Heart right ventricle (tissue), 16 donors: ENCODE data around the gene KRTAP21-3. TPM values are rescaled to one million over a fixed set of nuclear protein-coding genes. Genes with fewer than 3 reads are reported as not detected.

Experiments
- ATAC-seq, 8 donors: fragments of 200-7000 bp; cut with Tn5 transposase; one replicate each; pipeline ENCODE4 v1.9.1; 2020; ENCODE audit warnings: mild to moderate bottlenecking in 8 of 8, moderate library complexity in 8 of 8, moderate number of reproducible peaks in 1 of 8
- DNase-seq, 2 donors: peaks; one replicate each; pipeline ENCODE4 v3.0.0-alpha.2; 2020
- H3K27ac ChIP-seq, 10 donors: fragments of 200-600 bp; sonication (generic) in 2 of 10; one replicate each; pipeline versions ENCODE4 v1.5.0 to v1.8.0; 2020 to 2022; ENCODE audit warnings: mild to moderate bottlenecking in 3 of 10
- H3K27me3 ChIP-seq, 7 donors: fragments of 200-600 bp; one replicate each; pipeline ENCODE4 v1.8.0; 2021 to 2022; ENCODE audit warnings: mild to moderate bottlenecking in 2 of 7
- H3K36me3 ChIP-seq, 9 donors: fragments of 200-600 bp; sonication (generic) in 1 of 9; one replicate each; pipeline versions ENCODE4 v1.5.0 to v1.8.0; 2020 to 2022; ENCODE audit warnings: mild to moderate bottlenecking in 2 of 9
- H3K4me1 ChIP-seq, 9 donors: fragments of 200-600 bp; sonication (generic) in 1 of 9; one replicate each; pipeline versions ENCODE4 v1.5.0 to v1.8.0; 2020 to 2022; ENCODE audit warnings: mild to moderate bottlenecking in 4 of 9
- H3K4me3 ChIP-seq, 10 donors: fragments of 200-600 bp; sonication (generic) in 2 of 10; one replicate each; pipeline versions ENCODE4 v1.5.0 to v1.8.0; 2020 to 2022; ENCODE audit warnings: mild to moderate bottlenecking in 7 of 10, moderate library complexity in 2 of 10
- H3K9me3 ChIP-seq, 11 donors: fragments of 200-600 bp in 10 of 11; sonication (generic) in 2 of 11; one replicate each; pipeline versions ENCODE4 v1.5.0 to v1.8.0; 2013 to 2022; ENCODE audit warnings: mild to moderate bottlenecking in 2 of 11, control low read depth in 1 of 11, moderate library complexity in 1 of 11
- WGBS, 2 donors: extraction: QIAGEN DNeasy Blood & Tissue Kit; methylation state at CpG; one replicate each; pipeline ENCODE4 v1.1.7; 2013; ENCODE audit warnings: inconsistent platforms in 1 of 2; 5-methylcytosine and 5-hydroxymethylcytosine counted together
- intact Hi-C, 10 donors: fragments of 100-400 bp; cut with DNase I; formaldehyde crosslinking; loops; one replicate each; pipeline versions ENCODE4 v1.11.1 to v1.14.2; 2022
- polyA plus RNA-seq, 2 donors: library from polyadenylated mRNA; stranded (reverse); fragments of 200-250 nt; gene quantifications; one replicate each; pipeline ENCODE4 v1.2.3, GENCODE V29; 2013
- total RNA-seq, 10 donors: library from RNA; stranded (reverse); fragmentation: NEBNext Ultra II Directional in 3 of 10; extraction: Animal tissue kit (Norgen Biotek cat#: 25700) in 3 of 10; gene quantifications; one replicate each; pipeline versions ENCODE4 v1.2.1 to v1.2.4, GENCODE V29; 2021 to 2023
- TF ChIP-seq, protein P1 (sequence below), 9 donors: fragments of 200-600 bp; sonication (generic) in 2 of 9; IDR thresholded peaks; one replicate each; pipeline versions ENCODE4 v1.5.0 to v1.8.0; 2021 to 2022; ENCODE audit warnings: antibody characterized with exemption in 9 of 9, mild to moderate bottlenecking in 5 of 9, moderate library complexity in 1 of 9
- donor health status: Arrhythmogenic right ventricular cardiomyopathy.
- donor health status: ischemic (EF 13 %, LVEDD 7.1; RV severe dilation, severe dysfunction).
- donor health status: healthy with polysubstance abuse.
- donor health status: DM: no; HTN: yes; CAD: no.
- donor health status: DM: no; HTN: no; CAD: no.
- donor health status: ischemic (EF 25% LVEDD 6.9; RV normal size, moderate dysfunction).
- donor health status: ischemic (EF 25% LVEDD 5.7; RV mildly dilated, moderate dysfunction).
- donor health status: healthy.
- donor health status: DM: yes; HTN: yes; CAD: no.
- donor health status: Ischemic cardiomyopathy.
- donor health status: ischemic (EF 35%, LVEDD 5.7; RV mildly dilated, moderate dysfunction).
- donor health status: nonischemic (EF 11% LVEDD 7.7; RV severe dilation, severe dysfunction).
- donor health status: DM: yes; HTN: yes; CAD: no.
- donor health status: PGD.
- donor health status: ischemic (EF 29% LVEDD 5.4; RV normal size, mild dysfunction).
- donor health status: nonischemic (EF 23%, LVEDD 6.1; RV moderate dilation, normal function).

Gene KRTAP21-3
- total and polyA plus RNA-seq, 12 donors: not detected

DNA sequence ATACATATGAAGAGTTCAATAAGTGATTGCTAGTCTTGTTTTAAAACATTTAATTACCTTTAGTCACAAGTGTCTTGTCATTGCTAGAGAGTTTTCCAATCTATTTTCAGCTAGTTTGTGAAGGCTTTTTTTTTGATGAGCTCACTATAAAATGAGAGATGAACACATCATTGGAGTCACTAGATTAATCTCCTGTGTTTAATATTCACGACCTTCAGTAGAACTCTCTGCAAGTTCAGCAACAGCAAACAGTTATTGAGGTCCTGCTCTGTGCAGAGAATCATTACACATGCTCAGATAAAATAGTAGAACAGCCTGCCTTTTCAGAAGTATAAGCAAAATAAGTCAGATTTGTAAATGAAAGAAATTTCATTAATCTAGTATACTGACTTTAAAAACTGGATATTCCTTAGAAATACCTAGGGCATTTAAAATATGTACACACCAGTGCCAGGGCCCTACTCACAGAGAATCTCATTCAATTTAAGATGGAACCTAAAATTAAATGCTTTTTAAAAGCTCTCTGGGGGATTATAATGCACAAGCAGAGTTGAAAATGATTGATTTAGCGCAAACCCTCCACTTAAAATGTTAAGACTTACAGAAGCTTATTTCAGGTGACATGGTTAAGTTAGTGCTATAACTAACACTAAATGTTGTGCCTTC is 45.5 kb downstream of the KRTAP21-3 start:
- WGBS, 2 donors: 67 to 75% methylated on average over 2 of the region's 2 CpGs
- intact Hi-C loops: no loop called here
- Histone ChIP-seq H3K4me1 (no peaks in the 10 kb centered on the region), H3K27me3 (no peaks in the 10 kb centered on the region), H3K9me3 (peaks cover 0 to 10% (median 0%) of the 10 kb centered on the region in 11 donors), H3K4me3 (no peak overlapping the region), H3K27ac (no peak overlapping the region), H3K36me3 (no peaks in the 10 kb centered on the region)
- ATAC-seq (no peak), DNase-seq (no peak)
- TF ChIP-seq, protein P1, sequence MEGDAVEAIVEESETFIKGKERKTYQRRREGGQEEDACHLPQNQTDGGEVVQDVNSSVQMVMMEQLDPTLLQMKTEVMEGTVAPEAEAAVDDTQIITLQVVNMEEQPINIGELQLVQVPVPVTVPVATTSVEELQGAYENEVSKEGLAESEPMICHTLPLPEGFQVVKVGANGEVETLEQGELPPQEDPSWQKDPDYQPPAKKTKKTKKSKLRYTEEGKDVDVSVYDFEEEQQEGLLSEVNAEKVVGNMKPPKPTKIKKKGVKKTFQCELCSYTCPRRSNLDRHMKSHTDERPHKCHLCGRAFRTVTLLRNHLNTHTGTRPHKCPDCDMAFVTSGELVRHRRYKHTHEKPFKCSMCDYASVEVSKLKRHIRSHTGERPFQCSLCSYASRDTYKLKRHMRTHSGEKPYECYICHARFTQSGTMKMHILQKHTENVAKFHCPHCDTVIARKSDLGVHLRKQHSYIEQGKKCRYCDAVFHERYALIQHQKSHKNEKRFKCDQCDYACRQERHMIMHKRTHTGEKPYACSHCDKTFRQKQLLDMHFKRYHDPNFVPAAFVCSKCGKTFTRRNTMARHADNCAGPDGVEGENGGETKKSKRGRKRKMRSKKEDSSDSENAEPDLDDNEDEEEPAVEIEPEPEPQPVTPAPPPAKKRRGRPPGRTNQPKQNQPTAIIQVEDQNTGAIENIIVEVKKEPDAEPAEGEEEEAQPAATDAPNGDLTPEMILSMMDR (IDR thresholded peaks at IDR 0.05): no peak

DNA sequence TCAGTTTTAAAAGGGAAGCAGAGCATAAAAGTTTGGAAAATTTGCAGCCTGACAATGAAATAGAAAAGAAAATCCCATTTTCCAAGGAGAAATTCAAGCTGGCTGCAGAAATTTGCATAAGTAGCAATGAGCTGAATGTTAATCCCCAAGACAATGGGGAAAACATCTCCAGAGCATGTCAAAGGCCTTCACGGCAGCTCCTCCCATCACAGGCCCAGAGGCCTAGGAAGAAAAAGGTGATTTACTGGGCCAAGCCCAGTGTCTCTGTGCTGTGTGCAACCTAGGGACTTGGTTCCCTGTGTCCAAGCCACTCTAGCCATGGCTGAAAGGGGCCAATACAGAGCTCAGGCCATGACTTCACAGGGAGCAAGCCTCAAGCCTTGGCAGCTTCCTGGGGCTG is 49.8 kb downstream of the KRTAP21-3 start:
- intact Hi-C loops: no loop called here
- no peaks in the 10 kb centered on the region for H3K36me3 ChIP-seq
- no peak overlapping the region for H3K27ac ChIP-seq
- H3K27me3 ChIP-seq: no peaks in the 10 kb centered on the region
- ATAC-seq: no peak
- TF ChIP-seq, protein P1 (IDR thresholded peaks at IDR 0.05): no peak
- H3K4me1 ChIP-seq: no peaks in the 10 kb centered on the region
- 74 to 89% methylated on average over 1 of the region's 1 CpG for WGBS, 2 donors
- H3K4me3 ChIP-seq: no peak overlapping the region
- no peaks in the 10 kb centered on the region for H3K9me3 ChIP-seq
- no peak for DNase-seq

Other genes with a start within 250 kb of the KRTAP21-3 start
- gene KRTAP19-1, start 238.4 kb downstream of the KRTAP21-3 start, total RNA-seq: not detected
- gene KRTAP19-1, start 238.4 kb downstream of the KRTAP21-3 start, polyA plus RNA-seq: not detected
- not detected for gene KRTAP19-2, start 231.3 kb downstream of the KRTAP21-3 start, total RNA-seq
- not detected for gene KRTAP19-2, start 231.3 kb downstream of the KRTAP21-3 start, polyA plus RNA-seq
- not detected for gene KRTAP19-3, start 226.8 kb downstream of the KRTAP21-3 start, total RNA-seq
- gene KRTAP19-3, start 226.8 kb downstream of the KRTAP21-3 start, polyA plus RNA-seq: not detected
- not detected for gene KRTAP19-4, start 221.6 kb downstream of the KRTAP21-3 start, total RNA-seq
- gene KRTAP19-4, start 221.6 kb downstream of the KRTAP21-3 start, polyA plus RNA-seq: not detected
- gene KRTAP19-5, start 216.6 kb downstream of the KRTAP21-3 start, total RNA-seq: not detected
- gene KRTAP19-5, start 216.6 kb downstream of the KRTAP21-3 start, polyA plus RNA-seq: not detected
- gene KRTAP19-6, start 176.9 kb downstream of the KRTAP21-3 start, total RNA-seq: not detected
- not detected for gene KRTAP19-6, start 176.9 kb downstream of the KRTAP21-3 start, polyA plus RNA-seq
- gene KRTAP19-7, start 157.5 kb downstream of the KRTAP21-3 start, total RNA-seq: not detected
- gene KRTAP19-7, start 157.5 kb downstream of the KRTAP21-3 start, polyA plus RNA-seq: not detected
- not detected for gene KRTAP22-2, start 128.4 kb downstream of the KRTAP21-3 start, total RNA-seq
- gene KRTAP22-2, start 128.4 kb downstream of the KRTAP21-3 start, polyA plus RNA-seq: not detected
- not detected for gene KRTAP6-3, start 126.3 kb downstream of the KRTAP21-3 start, total RNA-seq
- not detected for gene KRTAP6-3, start 126.3 kb downstream of the KRTAP21-3 start, polyA plus RNA-seq
- gene KRTAP6-2, start 119.9 kb downstream of the KRTAP21-3 start, total RNA-seq: not detected
- gene KRTAP6-2, start 119.9 kb downstream of the KRTAP21-3 start, polyA plus RNA-seq: not detected
- gene KRTAP22-1, start 117.7 kb downstream of the KRTAP21-3 start, total RNA-seq: not detected
- not detected for gene KRTAP22-1, start 117.7 kb downstream of the KRTAP21-3 start, polyA plus RNA-seq
- not detected for gene KRTAP6-1, start 104.8 kb downstream of the KRTAP21-3 start, total RNA-seq
- gene KRTAP6-1, start 104.8 kb downstream of the KRTAP21-3 start, polyA plus RNA-seq: not detected
- gene KRTAP20-1, start 102.4 kb downstream of the KRTAP21-3 start, total RNA-seq: not detected
- gene KRTAP20-1, start 102.4 kb downstream of the KRTAP21-3 start, polyA plus RNA-seq: not detected
- gene KRTAP20-4, start 98.2 kb downstream of the KRTAP21-3 start, total RNA-seq: not detected
- not detected for gene KRTAP20-4, start 98.2 kb downstream of the KRTAP21-3 start, polyA plus RNA-seq
- not detected for gene KRTAP20-2, start 83.6 kb downstream of the KRTAP21-3 start, total RNA-seq
- gene KRTAP20-2, start 83.6 kb downstream of the KRTAP21-3 start, polyA plus RNA-seq: not detected
- gene KRTAP20-3, start 75.9 kb downstream of the KRTAP21-3 start, total RNA-seq: not detected
- gene KRTAP20-3, start 75.9 kb downstream of the KRTAP21-3 start, polyA plus RNA-seq: not detected
- not detected for gene KRTAP21-2, start 28.5 kb upstream of the KRTAP21-3 start, total RNA-seq
- gene KRTAP21-2, start 28.5 kb upstream of the KRTAP21-3 start, polyA plus RNA-seq: not detected
- not detected for gene KRTAP21-1, start 36.7 kb upstream of the KRTAP21-3 start, total RNA-seq
- not detected for gene KRTAP21-1, start 36.7 kb upstream of the KRTAP21-3 start, polyA plus RNA-seq
- not detected for gene KRTAP8-1, start 94.5 kb upstream of the KRTAP21-3 start, total RNA-seq
- gene KRTAP8-1, start 94.5 kb upstream of the KRTAP21-3 start, polyA plus RNA-seq: not detected
- not detected for gene KRTAP7-1, start 111.0 kb upstream of the KRTAP21-3 start, total RNA-seq
- gene KRTAP7-1, start 111.0 kb upstream of the KRTAP21-3 start, polyA plus RNA-seq: not detected
- gene KRTAP11-1, start 162.8 kb upstream of the KRTAP21-3 start, total RNA-seq: not detected
- not detected for gene KRTAP11-1, start 162.8 kb upstream of the KRTAP21-3 start, polyA plus RNA-seq